ENCODE results near the gene DPH1.

DPH1 gene

DNA sequence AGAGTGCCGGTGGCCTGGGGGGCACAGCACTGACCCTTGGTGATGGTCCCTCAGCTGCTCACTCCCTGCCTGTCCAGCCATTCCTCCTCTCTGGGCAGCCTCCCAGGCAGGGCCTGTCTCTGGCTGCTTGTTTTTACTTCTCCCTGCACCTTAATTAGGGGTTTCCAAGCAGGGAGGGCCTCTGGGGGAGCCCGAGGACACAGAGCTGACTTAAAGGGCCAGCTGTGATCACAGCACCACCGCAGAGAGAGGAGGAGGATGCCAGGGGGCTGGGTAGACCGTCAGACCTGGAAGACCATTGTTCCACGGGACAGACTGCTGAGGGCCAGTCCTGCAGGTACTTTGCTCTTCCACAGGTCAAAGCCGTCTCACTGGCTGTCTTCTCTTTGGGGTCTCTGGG, 1.2 kb upstream of the DPH1 start:
- DNase-seq (ENCODE audit: low read depth) = no peak
- TF ChIP-seq, protein P1, sequence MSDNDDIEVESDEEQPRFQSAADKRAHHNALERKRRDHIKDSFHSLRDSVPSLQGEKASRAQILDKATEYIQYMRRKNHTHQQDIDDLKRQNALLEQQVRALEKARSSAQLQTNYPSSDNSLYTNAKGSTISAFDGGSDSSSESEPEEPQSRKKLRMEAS (IDR thresholded peaks at IDR 0.05; ENCODE audit: low read depth, low read length) = no peak
- TF ChIP-seq MYC (IDR thresholded peaks at IDR 0.05; ENCODE audit: low read depth, low read length) = no peak
- TF ChIP-seq, protein P2, sequence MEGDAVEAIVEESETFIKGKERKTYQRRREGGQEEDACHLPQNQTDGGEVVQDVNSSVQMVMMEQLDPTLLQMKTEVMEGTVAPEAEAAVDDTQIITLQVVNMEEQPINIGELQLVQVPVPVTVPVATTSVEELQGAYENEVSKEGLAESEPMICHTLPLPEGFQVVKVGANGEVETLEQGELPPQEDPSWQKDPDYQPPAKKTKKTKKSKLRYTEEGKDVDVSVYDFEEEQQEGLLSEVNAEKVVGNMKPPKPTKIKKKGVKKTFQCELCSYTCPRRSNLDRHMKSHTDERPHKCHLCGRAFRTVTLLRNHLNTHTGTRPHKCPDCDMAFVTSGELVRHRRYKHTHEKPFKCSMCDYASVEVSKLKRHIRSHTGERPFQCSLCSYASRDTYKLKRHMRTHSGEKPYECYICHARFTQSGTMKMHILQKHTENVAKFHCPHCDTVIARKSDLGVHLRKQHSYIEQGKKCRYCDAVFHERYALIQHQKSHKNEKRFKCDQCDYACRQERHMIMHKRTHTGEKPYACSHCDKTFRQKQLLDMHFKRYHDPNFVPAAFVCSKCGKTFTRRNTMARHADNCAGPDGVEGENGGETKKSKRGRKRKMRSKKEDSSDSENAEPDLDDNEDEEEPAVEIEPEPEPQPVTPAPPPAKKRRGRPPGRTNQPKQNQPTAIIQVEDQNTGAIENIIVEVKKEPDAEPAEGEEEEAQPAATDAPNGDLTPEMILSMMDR (IDR thresholded peaks at IDR 0.05; ENCODE audit: low read depth, low read length) = no peak
- no peak for TF ChIP-seq POLR2A (IDR thresholded peaks at IDR 0.05; ENCODE audit: extremely low read depth, insufficient read length)
- H3K4me3 ChIP-seq (ENCODE audit: low read depth, low read length) = no peak overlapping the region

- peak; percentile 48; the same call in 1 of the 2 replicates for TF ChIP-seq MYC (IDR thresholded peaks at IDR 0.05; ENCODE audit: low read depth, low read length)
- TF ChIP-seq, protein P2 (IDR thresholded peaks at IDR 0.05; ENCODE audit: low read depth, low read length) = peak; percentile 49
- no peak for TF ChIP-seq POLR2A (IDR thresholded peaks at IDR 0.05; ENCODE audit: extremely low read depth, insufficient read length)
- DNase-seq (ENCODE audit: low read depth) = peak; percentile 85
- peak overlapping the region; percentile 79 for H3K4me3 ChIP-seq (ENCODE audit: low read depth, low read length)
These were observed 818 bp downstream of the DPH1 start for GRCh38 chr17:2030779-2031163.

DNA sequence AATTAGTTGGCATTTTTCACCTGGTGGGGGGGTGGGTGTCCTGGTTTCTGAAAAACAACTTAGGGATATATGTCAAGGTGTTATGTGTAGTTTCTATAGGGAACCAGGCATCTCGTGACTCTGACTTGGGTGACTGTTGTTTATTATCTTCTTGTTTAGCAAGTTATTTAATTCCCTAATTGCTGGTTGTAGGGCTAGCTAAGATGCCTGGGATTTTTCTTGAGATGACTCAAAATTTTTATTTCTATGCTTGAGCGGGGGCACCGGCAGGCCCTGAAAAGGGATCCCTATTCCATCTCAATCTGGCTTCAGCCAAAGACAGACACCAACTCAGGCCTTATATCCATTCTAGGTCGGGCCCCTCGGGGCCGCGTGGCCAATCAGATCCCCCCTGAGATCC, 3.2 kb downstream of the DPH1 start:
- H3K4me3 ChIP-seq (ENCODE audit: low read depth, low read length) = no peak overlapping the region
- TF ChIP-seq, protein P1 (IDR thresholded peaks at IDR 0.05; ENCODE audit: low read depth, low read length) = no peak
- TF ChIP-seq POLR2A (IDR thresholded peaks at IDR 0.05; ENCODE audit: extremely low read depth, insufficient read length) = no peak
- no peak for TF ChIP-seq MYC (IDR thresholded peaks at IDR 0.05; ENCODE audit: low read depth, low read length)
- TF ChIP-seq, protein P2 (IDR thresholded peaks at IDR 0.05; ENCODE audit: low read depth, low read length) = no peak
- no peak for DNase-seq (ENCODE audit: low read depth)

DNA sequence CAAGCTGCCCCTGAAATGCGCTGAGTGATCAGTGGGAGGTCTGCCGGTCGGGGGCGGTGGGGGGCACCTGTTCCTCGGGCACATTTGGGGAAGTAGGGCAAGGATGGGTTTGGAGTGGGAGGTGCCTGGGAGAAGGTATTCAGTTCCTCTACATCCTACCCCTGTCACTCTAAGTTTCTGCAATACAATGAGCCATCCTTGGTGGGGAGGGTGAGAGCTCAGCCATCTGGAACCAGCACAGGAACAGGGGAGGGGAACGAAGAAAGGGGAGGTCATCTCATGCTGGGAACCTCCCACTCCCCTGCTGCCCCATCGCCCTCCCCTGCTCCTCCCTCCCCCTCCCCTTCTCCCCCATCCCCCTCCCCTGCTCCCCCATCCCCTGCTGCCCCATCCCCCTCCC, 4.2 kb downstream of the DPH1 start:
- DNase-seq (ENCODE audit: low read depth) = peak; percentile 41
- no peak overlapping the region for H3K4me3 ChIP-seq (ENCODE audit: low read depth, low read length)
- TF ChIP-seq, protein P1 (IDR thresholded peaks at IDR 0.05; ENCODE audit: low read depth, low read length) = no peak
- TF ChIP-seq POLR2A (IDR thresholded peaks at IDR 0.05; ENCODE audit: extremely low read depth, insufficient read length) = no peak
- TF ChIP-seq, protein P2 (IDR thresholded peaks at IDR 0.05; ENCODE audit: low read depth, low read length) = no peak
- no peak for TF ChIP-seq MYC (IDR thresholded peaks at IDR 0.05; ENCODE audit: low read depth, low read length)

DNA sequence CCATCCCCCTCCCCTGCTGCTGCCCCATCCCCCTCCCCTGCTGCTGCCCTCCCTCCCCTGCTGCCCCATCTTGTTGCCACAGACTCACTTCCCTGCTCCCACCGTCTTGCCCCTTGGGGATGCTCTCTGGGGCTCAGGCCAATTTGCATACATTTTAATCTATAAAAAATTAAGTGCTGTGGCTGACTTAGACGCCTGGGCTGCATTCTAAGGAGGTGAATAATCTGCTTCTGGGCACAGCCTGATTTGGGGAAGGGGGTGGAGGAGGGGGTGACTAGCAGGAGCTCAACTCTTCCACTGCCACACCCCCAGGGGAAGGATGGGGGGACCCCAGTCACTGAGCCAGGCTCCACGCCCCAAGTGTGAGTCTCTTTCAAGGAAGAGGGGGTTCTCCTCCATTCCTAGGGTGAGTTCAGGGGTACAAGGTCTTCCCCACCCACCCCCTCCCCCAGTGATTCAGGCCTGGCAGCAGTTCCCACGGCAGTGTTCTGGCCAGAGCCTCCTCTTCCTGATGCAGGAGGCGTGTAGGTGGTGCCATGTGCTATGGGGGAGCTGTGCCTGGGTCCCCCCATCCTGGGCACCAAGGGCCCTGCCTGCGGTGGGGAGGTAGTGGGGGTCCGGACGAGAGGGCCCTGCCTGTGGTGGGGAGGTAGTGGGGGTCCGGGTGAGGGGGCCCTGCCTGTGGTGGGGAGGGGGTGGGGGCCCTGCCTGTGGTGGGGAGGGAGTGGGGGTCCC, 5.0 kb downstream of the DPH1 start:
- no peak for DNase-seq (ENCODE audit: low read depth)
- TF ChIP-seq, protein P2 (IDR thresholded peaks at IDR 0.05; ENCODE audit: low read depth, low read length) = no peak
- no peak for TF ChIP-seq POLR2A (IDR thresholded peaks at IDR 0.05; ENCODE audit: extremely low read depth, insufficient read length)
- TF ChIP-seq MYC (IDR thresholded peaks at IDR 0.05; ENCODE audit: low read depth, low read length) = no peak
- TF ChIP-seq, protein P1 (IDR thresholded peaks at IDR 0.05; ENCODE audit: low read depth, low read length) = no peak
- no peak overlapping the region for H3K4me3 ChIP-seq (ENCODE audit: low read depth, low read length)
